ENCODE data around the gene SHMT2. TPM values are rescaled to one million over a fixed set of nuclear protein-coding genes. Genes with fewer than 3 reads are reported as not detected.

Gene SHMT2
- total RNA-seq, 1 donor from 2014 or later: 197 TPM

- Histone ChIP-seq H3K4me3 (ENCODE audit: insufficient read depth, low read depth, low read length) (no peak overlapping the region), H3K9ac (ENCODE audit: low read length) (no peak overlapping the region), H3K4me1 (ENCODE audit: insufficient read depth, low read length) (no peaks in the 10 kb centered on the region), H3K27me3 (ENCODE audit: insufficient read depth, low read length) (no peaks in the 10 kb centered on the region), H3K4me2 (ENCODE audit: low read length) (no peak overlapping the region), H3K79me2 (ENCODE audit: insufficient read depth, low read length) (no peaks in the 10 kb centered on the region), H2AFZ (ENCODE audit: low read depth, low read length) (no peak overlapping the region), H3K27ac (ENCODE audit: low read depth, low read length) (no peak overlapping the region), H3K9me3 (ENCODE audit: insufficient read depth, low read depth, low read length) (no peaks in the 10 kb centered on the region), H3K36me3 (ENCODE audit: insufficient read depth, low read length) (peaks cover 24% of the 10 kb centered on the region), H4K20me1 (ENCODE audit: insufficient read depth, low read length) (peaks cover 47% of the 10 kb centered on the region)
- Mint-ChIP-seq H3K9me3 (ENCODE audit: unreplicated experiment) (no peaks in the 10 kb centered on the region), H3K36me3 (ENCODE audit: low read depth, unreplicated experiment) (peaks cover 26% of the 10 kb centered on the region), H3K27me3 (ENCODE audit: low read depth, unreplicated experiment) (no peaks in the 10 kb centered on the region), H3K4me1 (ENCODE audit: low read depth, unreplicated experiment) (no peaks in the 10 kb centered on the region), H3K27ac (ENCODE audit: unreplicated experiment) (no peak overlapping the region), H3K4me3 (ENCODE audit: unreplicated experiment) (no peak overlapping the region)
- DNase-seq (ENCODE audit: low read depth) (no peak), FAIRE-seq (no peak)
- TF ChIP-seq CTCF (IDR thresholded peaks at IDR 0.05; ENCODE audit: insufficient read depth, low read depth, low read length) (no peak), EZH2 (IDR thresholded peaks at IDR 0.05; ENCODE audit: insufficient read depth, low read length) (no peak)
These were observed 28.3 kb upstream of the SHMT2 start for GRCh38 chr12:57201219-57201618.

- Histone ChIP-seq H3K27me3 (ENCODE audit: insufficient read depth, low read length) (no peaks in the 10 kb centered on the region), H4K20me1 (ENCODE audit: insufficient read depth, low read length) (peaks cover 45% of the 10 kb centered on the region), H2AFZ (ENCODE audit: low read depth, low read length) (no peak overlapping the region), H3K27ac (ENCODE audit: low read depth, low read length) (no peak overlapping the region), H3K4me2 (ENCODE audit: low read length) (no peak overlapping the region), H3K9ac (ENCODE audit: low read length) (no peak overlapping the region), H3K4me3 (ENCODE audit: insufficient read depth, low read depth, low read length) (no peak overlapping the region), H3K9me3 (ENCODE audit: insufficient read depth, low read depth, low read length) (no peaks in the 10 kb centered on the region), H3K4me1 (ENCODE audit: insufficient read depth, low read length) (no peaks in the 10 kb centered on the region), H3K79me2 (ENCODE audit: insufficient read depth, low read length) (no peaks in the 10 kb centered on the region), H3K36me3 (ENCODE audit: insufficient read depth, low read length) (peaks cover 21% of the 10 kb centered on the region)
- FAIRE-seq (no peak), DNase-seq (ENCODE audit: low read depth) (no peak)
- Mint-ChIP-seq H3K27me3 (ENCODE audit: low read depth, unreplicated experiment) (no peaks in the 10 kb centered on the region), H3K27ac (ENCODE audit: unreplicated experiment) (no peak overlapping the region), H3K4me3 (ENCODE audit: unreplicated experiment) (no peak overlapping the region), H3K9me3 (ENCODE audit: unreplicated experiment) (no peaks in the 10 kb centered on the region), H3K4me1 (ENCODE audit: low read depth, unreplicated experiment) (no peaks in the 10 kb centered on the region), H3K36me3 (ENCODE audit: low read depth, unreplicated experiment) (peaks cover 22% of the 10 kb centered on the region)
- TF ChIP-seq EZH2 (IDR thresholded peaks at IDR 0.05; ENCODE audit: insufficient read depth, low read length) (no peak), CTCF (IDR thresholded peaks at IDR 0.05; ENCODE audit: insufficient read depth, low read depth, low read length) (no peak)
These were observed 27.9 kb upstream of the SHMT2 start for GRCh38 chr12:57201631-57202030.

- TF ChIP-seq EZH2 (IDR thresholded peaks at IDR 0.05; ENCODE audit: insufficient read depth, low read length) (no peak), CTCF (IDR thresholded peaks at IDR 0.05; ENCODE audit: insufficient read depth, low read depth, low read length) (no peak)
- Histone ChIP-seq H3K27ac (ENCODE audit: low read depth, low read length) (no peak overlapping the region), H3K79me2 (ENCODE audit: insufficient read depth, low read length) (no peaks in the 10 kb centered on the region), H3K4me3 (ENCODE audit: insufficient read depth, low read depth, low read length) (no peak overlapping the region), H3K27me3 (ENCODE audit: insufficient read depth, low read length) (no peaks in the 10 kb centered on the region), H3K4me2 (ENCODE audit: low read length) (no peak overlapping the region), H3K4me1 (ENCODE audit: insufficient read depth, low read length) (no peaks in the 10 kb centered on the region), H2AFZ (ENCODE audit: low read depth, low read length) (no peak overlapping the region), H3K9me3 (ENCODE audit: insufficient read depth, low read depth, low read length) (no peaks in the 10 kb centered on the region), H3K9ac (ENCODE audit: low read length) (no peak overlapping the region), H3K36me3 (ENCODE audit: insufficient read depth, low read length) (peaks cover 19% of the 10 kb centered on the region), H4K20me1 (ENCODE audit: insufficient read depth, low read length) (peaks cover 46% of the 10 kb centered on the region)
- Mint-ChIP-seq H3K4me3 (ENCODE audit: unreplicated experiment) (no peak overlapping the region), H3K9me3 (ENCODE audit: unreplicated experiment) (no peaks in the 10 kb centered on the region), H3K27me3 (ENCODE audit: low read depth, unreplicated experiment) (no peaks in the 10 kb centered on the region), H3K4me1 (ENCODE audit: low read depth, unreplicated experiment) (no peaks in the 10 kb centered on the region), H3K27ac (ENCODE audit: unreplicated experiment) (peak overlapping the region; percentile 12), H3K36me3 (ENCODE audit: low read depth, unreplicated experiment) (peaks cover 20% of the 10 kb centered on the region)
- FAIRE-seq (no peak), DNase-seq (ENCODE audit: low read depth) (no peak)
These were observed 27.2 kb upstream of the SHMT2 start for GRCh38 chr12:57202321-57202720.
